ENCODE results near the gene PBRM1. TPM values are rescaled to one million over a fixed set of nuclear protein-coding genes. Genes with fewer than 3 reads are reported as not detected.

Gene PBRM1
- total and polyA plus RNA-seq, 2 experiments from 2014 or later = 50.9 to 77.4 TPM

GRCh38 chr3:52689151-52689550 is 3.4 kb upstream of the PBRM1 start:
- Histone ChIP-seq H3K9me3 (ENCODE audit: low read depth) (no peaks in the 10 kb centered on the region), H3K4me2 (no peak overlapping the region), H3K9me2 (replicated peaks; ENCODE audit: insufficient read depth) (no peaks in the 10 kb centered on the region), H3K4me3 (no peak overlapping the region), H3K27me3 (no peaks in the 10 kb centered on the region), H3K36me3 (replicated peaks; ENCODE audit: insufficient read depth, low read depth) (peaks cover 11% of the 10 kb centered on the region), H2AFZ (no peak overlapping the region), H4K20me1 (ENCODE audit: insufficient read depth, poor library complexity, severe bottlenecking) (no peaks in the 10 kb centered on the region), H3K4me1 (ENCODE audit: insufficient read depth) (peaks cover 13% of the 10 kb centered on the region), H3K79me2 (peaks cover 54% of the 10 kb centered on the region), H3K27ac (peak overlapping the region; percentile 26)
- WGBS (ENCODE audit: low lambda C conversion rate, missing lambda C conversion rate) = 96% methylated on average over 3 of the region's 3 CpGs
- no peak for DNase-seq (ENCODE audit: low spot score)
- no peak for TF ChIP-seq EZH2phosphoT487 (IDR thresholded peaks at IDR 0.05; ENCODE audit: low read depth, severe bottlenecking, unreplicated experiment)

GRCh38 chr3:52688266-52688665 is 2.6 kb upstream of the PBRM1 start:
- H3K4me3 ChIP-seq = no peak overlapping the region

GRCh38 chr3:52685285-52685708 is 416 bp downstream of the PBRM1 start:
- peaks cover 3% of the 10 kb centered on the region for H3K36me3 ChIP-seq (replicated peaks; ENCODE audit: insufficient read depth, low read depth)
- WGBS (ENCODE audit: low lambda C conversion rate, missing lambda C conversion rate) = 3% methylated on average over 29 of the region's 41 CpGs
- H3K27ac ChIP-seq = peak overlapping the region; percentile 99
- H3K79me2 ChIP-seq = peaks cover 91% of the 10 kb centered on the region
- peaks cover 24% of the 10 kb centered on the region for H3K4me1 ChIP-seq (ENCODE audit: insufficient read depth)
- peak overlapping the region; percentile 86 for H3K4me3 ChIP-seq
- TF ChIP-seq EZH2 (IDR thresholded peaks at IDR 0.05; ENCODE audit: borderline replicate concordance) = no peak
- TF ChIP-seq CTCF (IDR thresholded peaks at IDR 0.05; ENCODE audit: poor library complexity) = no peak
- no peak for TF ChIP-seq EZH2phosphoT487 (IDR thresholded peaks at IDR 0.05; ENCODE audit: low read depth, severe bottlenecking, unreplicated experiment)
- H4K20me1 ChIP-seq (ENCODE audit: insufficient read depth, poor library complexity, severe bottlenecking) = peaks cover 5% of the 10 kb centered on the region
- peak; percentile 92 for DNase-seq (ENCODE audit: low spot score)
- H3K9me2 ChIP-seq (replicated peaks; ENCODE audit: insufficient read depth) = no peaks in the 10 kb centered on the region
- H3K27me3 ChIP-seq = no peaks in the 10 kb centered on the region
- H3K4me2 ChIP-seq = peak overlapping the region; percentile 81
- H2AFZ ChIP-seq = peak overlapping the region; percentile 66
- no peaks in the 10 kb centered on the region for H3K9me3 ChIP-seq (ENCODE audit: low read depth)

More at GRCh38 chr3:52688266-52688665, 2.6 kb upstream of the PBRM1 start:
- Histone ChIP-seq H3K4me2 (peak overlapping the region; percentile 96), H2AFZ (no peak overlapping the region), H3K36me3 (replicated peaks; ENCODE audit: insufficient read depth, low read depth) (peaks cover 6% of the 10 kb centered on the region), H3K27me3 (no peaks in the 10 kb centered on the region), H3K79me2 (peaks cover 63% of the 10 kb centered on the region), H3K27ac (peak overlapping the region; percentile 99), H3K9me2 (replicated peaks; ENCODE audit: insufficient read depth) (no peaks in the 10 kb centered on the region), H3K9me3 (ENCODE audit: low read depth) (no peaks in the 10 kb centered on the region), H4K20me1 (ENCODE audit: insufficient read depth, poor library complexity, severe bottlenecking) (no peaks in the 10 kb centered on the region), H3K4me1 (ENCODE audit: insufficient read depth) (peaks cover 19% of the 10 kb centered on the region)
- 66% methylated on average over 6 of the region's 6 CpGs for WGBS (ENCODE audit: low lambda C conversion rate, missing lambda C conversion rate)
- TF ChIP-seq CTCF (IDR thresholded peaks at IDR 0.05; ENCODE audit: poor library complexity) = no peak
- DNase-seq (ENCODE audit: low spot score) = no peak

GRCh38 chr3:52684184-52684583 is 1.5 kb downstream of the PBRM1 start:
- WGBS (ENCODE audit: low lambda C conversion rate, missing lambda C conversion rate) = 76% methylated on average over 5 of the region's 5 CpGs
- H3K4me1 ChIP-seq (ENCODE audit: insufficient read depth) = peaks cover 28% of the 10 kb centered on the region
- TF ChIP-seq CTCF (IDR thresholded peaks at IDR 0.05; ENCODE audit: poor library complexity) = no peak
- TF ChIP-seq EZH2 (IDR thresholded peaks at IDR 0.05; ENCODE audit: borderline replicate concordance) = no peak
- TF ChIP-seq EZH2phosphoT487 (IDR thresholded peaks at IDR 0.05; ENCODE audit: low read depth, severe bottlenecking, unreplicated experiment) = no peak
- no peak for DNase-seq (ENCODE audit: low spot score)
- H3K9me2 ChIP-seq (replicated peaks; ENCODE audit: insufficient read depth) = no peaks in the 10 kb centered on the region
- no peak overlapping the region for H2AFZ ChIP-seq
- H3K79me2 ChIP-seq = peaks cover 92% of the 10 kb centered on the region
- H3K27me3 ChIP-seq = no peaks in the 10 kb centered on the region
- no peaks in the 10 kb centered on the region for H3K9me3 ChIP-seq (ENCODE audit: low read depth)
- H3K27ac ChIP-seq = peak overlapping the region; percentile 99
- H4K20me1 ChIP-seq (ENCODE audit: insufficient read depth, poor library complexity, severe bottlenecking) = peaks cover 5% of the 10 kb centered on the region
- peak overlapping the region; percentile 86 for H3K4me3 ChIP-seq
- no peaks in the 10 kb centered on the region for H3K36me3 ChIP-seq (replicated peaks; ENCODE audit: insufficient read depth, low read depth)
- H3K4me2 ChIP-seq = peak overlapping the region; percentile 81
